ENCODE results near the gene PXMP2. TPM values are rescaled to one million over a fixed set of nuclear protein-coding genes. Genes with fewer than 3 reads are reported as not detected.

The PXMP2 gene
- polyA plus RNA-seq, 2 donors: 5.1 to 15.7 TPM

- Histone ChIP-seq H3K9me3 (ENCODE audit: control insufficient read depth in 2 of 2, insufficient read depth in 1 of 2, low read depth in 1 of 2, low read length in 1 of 2) (no peaks in the 10 kb centered on the region), H3K4me3 (ENCODE audit: low read depth in 1 of 2, low read length in 2 of 2) (no peak overlapping the region), H3K27me3 (ENCODE audit: control insufficient read depth in 1 of 2, insufficient read depth in 2 of 2, low read length in 2 of 2) (no peaks in the 10 kb centered on the region), H3K36me3 (ENCODE audit: control insufficient read depth in 2 of 2, insufficient read depth in 2 of 2, low read length in 1 of 2) (peaks cover 12 to 23% of the 10 kb centered on the region in 2 donors), H3K27ac (ENCODE audit: low read depth in 2 of 2, low read length in 1 of 2) (no peak overlapping the region), H3K4me1 (ENCODE audit: control insufficient read depth in 2 of 2, insufficient read depth in 2 of 2, low read length in 1 of 2) (no peaks in the 10 kb centered on the region)
- WGBS, 2 donors: 83 to 85% methylated on average over 14 of the region's 14 CpGs
These were observed 67.0 kb downstream of the PXMP2 start for GRCh38 chr12:132754160-132754932.

Other genes with a start within 250 kb of the PXMP2 start
- gene FBRSL1, start 197.4 kb upstream of the PXMP2 start, polyA plus RNA-seq: 10 to 100 TPM; 15.6 to 17.9 TPM
- under 1 TPM in 1 of 2 donors, not detected in 1; 0.22 TPM for gene LRCOL1, start 77.0 kb upstream of the PXMP2 start, polyA plus RNA-seq
- 1 to 10 TPM; 1.4 to 2.2 TPM for gene P2RX2, start 68.8 kb upstream of the PXMP2 start, polyA plus RNA-seq
- 10 to 100 TPM; 16.7 to 41.2 TPM for gene POLE, start 245 bp upstream of the PXMP2 start, polyA plus RNA-seq
- gene PGAM5, start 23.3 kb downstream of the PXMP2 start, polyA plus RNA-seq: 10 to 100 TPM; 19.1 to 20.5 TPM
- gene ANKLE2, start 74.2 kb downstream of the PXMP2 start, polyA plus RNA-seq: 10 to 100 TPM; 36.5 to 41.0 TPM
- gene GOLGA3, start 141.3 kb downstream of the PXMP2 start, polyA plus RNA-seq: 10 to 100 TPM; 10.6 to 18.1 TPM
- gene CHFR, start 200.0 kb downstream of the PXMP2 start, polyA plus RNA-seq: 10 to 100 TPM; 20.4 to 30.2 TPM

All from esophagus (tissue), 2 donors.